Right ventricle myocardium superior (tissue), 1 donor: ENCODE measurements around the gene AANAT. TPM values are rescaled to one million over a fixed set of nuclear protein-coding genes. Genes with fewer than 3 reads are reported as not detected.
"Not testable (repeated sequence)": the region's sequence is repeated elsewhere in the genome, so short reads cannot be mapped to it uniquely, and the experiment has no call there.

Source experiments
- ATAC-seq: fragments of 200-7000 bp; cut with Tn5 transposase; one replicate; pipeline ENCODE4 v1.9.1; 2020; ENCODE audit warnings: mild to moderate bottlenecking; ENCODE audit not compliant: poor library complexity
- DNase-seq: peaks from one replicate; pipeline ENCODE4 v3.0.0-alpha.2; 2020
- intact Hi-C: fragments of 100-400 bp; cut with DNase I; formaldehyde crosslinking; loops from one replicate; pipeline ENCODE4 v1.11.2; 2022
- total RNA-seq: library from RNA; stranded (reverse); fragmentation: NEBNext Ultra II Directional; extraction: Animal tissue kit (Norgen Biotek cat#: 25700); gene quantifications from one replicate; pipeline ENCODE4 v1.2.1, GENCODE V29; 2021
- donor health status: DM: no; HTN: yes; CAD: no; lungs with severe emphysema.

Gene AANAT
- total RNA-seq, 1 donor from 2014 or later = not detected

GRCh38 chr17:76514355-76514754 is 47.0 kb downstream of the AANAT start:
- ATAC-seq, intact Hi-C loops, DNase-seq: not testable (repeated sequence)

GRCh38 chr17:76515274-76515949 is 48.0 kb downstream of the AANAT start:
- intact Hi-C loops = no loop called here
- ATAC-seq (peak; percentile 68), DNase-seq (peak; percentile 80)

- no peak for DNase-seq
- ATAC-seq = no peak
- intact Hi-C loops = no loop called here
Observed at GRCh38 chr17:76517638-76518038, 50.2 kb downstream of the AANAT start.

GRCh38 chr17:76519048-76519966 is 51.9 kb downstream of the AANAT start:
- intact Hi-C loops = no loop called here

More at GRCh38 chr17:76519048-76519966, 51.9 kb downstream of the AANAT start:
- ATAC-seq = no peak
- no peak for DNase-seq

Other genes starting within 250 kb of the AANAT start
- 18.5 TPM for gene RNF157, start 227.1 kb upstream of the AANAT start, total RNA-seq
- gene UBALD2, start 202.3 kb upstream of the AANAT start, total RNA-seq = 28.1 TPM
- 2.6 TPM for gene QRICH2, start 159.3 kb upstream of the AANAT start, total RNA-seq
- gene PRPSAP1, start 113.7 kb upstream of the AANAT start, total RNA-seq = 31.9 TPM
- gene SPHK1, start 83.0 kb upstream of the AANAT start, total RNA-seq = 2.0 TPM
- gene UBE2O, start 14.5 kb upstream of the AANAT start, total RNA-seq = 35.9 TPM
- 15.4 TPM for gene RHBDF2, start 33.8 kb downstream of the AANAT start, total RNA-seq
- 34.2 TPM for gene CYGB, start 70.1 kb downstream of the AANAT start, total RNA-seq
- gene PRCD, start 72.4 kb downstream of the AANAT start, total RNA-seq = 4.0 TPM
- gene ST6GALNAC2, start 118.3 kb downstream of the AANAT start, total RNA-seq = 6.1 TPM
- 2.8 TPM for gene ST6GALNAC1, start 176.2 kb downstream of the AANAT start, total RNA-seq
- gene MXRA7, start 243.4 kb downstream of the AANAT start, total RNA-seq = 336 TPM